Stimulated activated CD4-positive, alpha-beta T cell treated with anti-CD3 and anti-CD28 coated beads, TNF-alpha, amount 100 ng/mL, for 4 hours (primary cell): Measurements from ENCODE around the gene MAN1C1.
A peak's percentile ranks its signal among the peaks of the same experiment; 100 is the strongest.
"Not testable (repeated sequence)": the region's sequence is repeated elsewhere in the genome, so short reads cannot be mapped to it uniquely, and the experiment has no call there.

Experiments used
- DNase-seq, 3 experiments: peaks; one replicate each; pipeline ENCODE4 v3.0.0-alpha.2; 2020; ENCODE audit warnings: low read depth in 3 of 3

The MAN1C1 gene

GRCh38 chr1:25583519-25584370 lies 32.8 kb upstream of the MAN1C1 start:
- DNase-seq: no peak

GRCh38 chr1:25586181-25586588 lies 30.4 kb upstream of the MAN1C1 start:
- DNase-seq: no peak

- no peak for DNase-seq
Observed at GRCh38 chr1:25587290-25587689, 29.3 kb upstream of the MAN1C1 start.

- not testable (repeated sequence) for DNase-seq
Observed at GRCh38 chr1:25588224-25588623, 28.4 kb upstream of the MAN1C1 start.

- DNase-seq: not testable (repeated sequence)
Observed at GRCh38 chr1:25588786-25589185, 27.8 kb upstream of the MAN1C1 start.

- DNase-seq: no peak
Observed at GRCh38 chr1:25590096-25590824, 26.3 kb upstream of the MAN1C1 start.

- DNase-seq: no peak
Observed at GRCh38 chr1:25593861-25594260, 22.7 kb upstream of the MAN1C1 start.

GRCh38 chr1:25594971-25595370 lies 21.6 kb upstream of the MAN1C1 start:
- no peak for DNase-seq

- DNase-seq: not testable (repeated sequence)
Observed at GRCh38 chr1:25596641-25597040, 19.9 kb upstream of the MAN1C1 start.

GRCh38 chr1:25598879-25599278 lies 17.7 kb upstream of the MAN1C1 start:
- no peak for DNase-seq

GRCh38 chr1:25599969-25600610 lies 16.5 kb upstream of the MAN1C1 start:
- no peak for DNase-seq

GRCh38 chr1:25600971-25601699 lies 15.5 kb upstream of the MAN1C1 start:
- DNase-seq: not testable (repeated sequence)

- not testable (repeated sequence) for DNase-seq
Observed at GRCh38 chr1:25603779-25604538, 12.6 kb upstream of the MAN1C1 start.

- no peak for DNase-seq
Observed at GRCh38 chr1:25607123-25607522, 9.5 kb upstream of the MAN1C1 start.

GRCh38 chr1:25608488-25609178 lies 8.0 kb upstream of the MAN1C1 start:
- peak; percentile 79 to 84 (median 79) for DNase-seq

GRCh38 chr1:25609921-25610320 lies 6.7 kb upstream of the MAN1C1 start:
- no peak for DNase-seq

- DNase-seq: no peak
Observed at GRCh38 chr1:25610822-25611630, 5.6 kb upstream of the MAN1C1 start.

GRCh38 chr1:25611843-25612242 lies 4.7 kb upstream of the MAN1C1 start:
- DNase-seq: no peak

- no peak for DNase-seq
Observed at GRCh38 chr1:25612421-25612820, 4.2 kb upstream of the MAN1C1 start.

- no peak for DNase-seq
Observed at GRCh38 chr1:25613091-25613490, 3.5 kb upstream of the MAN1C1 start.
